HG02938 (cell line): ENCODE results near the gene DYNC1LI2.

Experiments used
- ATAC-seq: cut with Tn5 transposase; IDR thresholded peaks from one replicate; pipeline ENCODE4 v1.9.1; 2021; ENCODE audit warnings: mild to moderate bottlenecking, moderate library complexity; ENCODE audit not compliant: unreplicated experiment

The DYNC1LI2 gene

DNA sequence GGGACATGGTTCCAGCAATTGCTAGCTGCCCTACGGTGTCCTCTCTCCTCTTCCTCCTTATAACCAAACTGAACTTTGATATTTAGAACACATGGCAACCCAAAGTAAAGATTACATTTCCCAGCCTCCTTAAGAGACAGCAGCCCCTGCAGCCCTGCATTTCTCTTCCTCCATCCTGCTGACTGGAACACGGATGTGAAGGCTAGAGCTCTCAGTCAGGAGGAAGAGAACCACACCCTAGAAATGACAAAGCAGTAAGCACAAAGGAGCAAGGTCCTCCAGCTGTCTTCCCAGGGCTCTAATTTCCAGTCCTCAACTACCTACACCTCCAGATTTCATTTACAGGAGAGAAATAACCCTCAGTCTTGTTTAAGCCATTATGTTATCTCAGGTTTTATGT is 10.9 kb downstream of the DYNC1LI2 start:
- no peak for ATAC-seq

GRCh38 chr16:66740010-66740409 is 11.4 kb downstream of the DYNC1LI2 start:
- ATAC-seq = no peak

DNA sequence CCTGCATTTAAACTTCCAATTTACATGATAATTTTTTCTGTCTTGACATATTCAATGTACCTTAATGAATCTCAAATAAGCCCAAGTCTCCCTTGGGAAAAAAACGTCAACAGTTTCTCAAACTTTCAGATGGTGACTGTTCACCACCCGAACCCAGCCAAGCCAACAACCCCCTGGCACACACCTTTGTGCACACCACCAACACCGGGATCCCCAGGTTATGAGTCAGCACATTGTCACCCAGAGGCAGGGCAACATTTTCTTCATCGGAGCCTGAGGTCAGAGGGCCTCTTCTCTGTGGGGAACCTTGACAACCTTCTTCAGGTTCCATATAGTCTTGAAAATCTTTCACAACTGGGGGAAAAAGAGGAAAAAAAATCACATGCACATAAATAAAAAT is 15.5 kb downstream of the DYNC1LI2 start:
- no peak for ATAC-seq

DNA sequence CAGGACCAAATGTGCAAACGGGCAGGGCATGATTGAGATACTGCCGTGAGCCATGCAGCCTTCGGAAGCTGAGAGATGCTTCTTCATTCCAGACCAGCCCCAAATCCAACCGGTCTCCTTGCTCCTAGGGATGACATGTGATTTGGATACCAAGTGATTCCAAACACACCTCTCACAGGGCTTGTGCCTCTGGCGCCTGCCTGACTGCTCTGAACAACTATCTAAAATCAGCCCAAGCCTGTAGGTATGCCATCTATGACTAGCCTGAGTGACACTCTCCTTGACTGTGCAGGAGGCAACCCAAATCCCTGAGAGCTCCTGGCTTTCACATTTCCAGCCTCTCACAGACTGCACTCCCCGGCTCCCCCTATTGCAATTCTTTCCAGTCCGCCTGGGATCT is 20.3 kb downstream of the DYNC1LI2 start:
- ATAC-seq = no peak

- no peak for ATAC-seq
Observed at GRCh38 chr16:66728804-66729203, 22.6 kb downstream of the DYNC1LI2 start.

DNA sequence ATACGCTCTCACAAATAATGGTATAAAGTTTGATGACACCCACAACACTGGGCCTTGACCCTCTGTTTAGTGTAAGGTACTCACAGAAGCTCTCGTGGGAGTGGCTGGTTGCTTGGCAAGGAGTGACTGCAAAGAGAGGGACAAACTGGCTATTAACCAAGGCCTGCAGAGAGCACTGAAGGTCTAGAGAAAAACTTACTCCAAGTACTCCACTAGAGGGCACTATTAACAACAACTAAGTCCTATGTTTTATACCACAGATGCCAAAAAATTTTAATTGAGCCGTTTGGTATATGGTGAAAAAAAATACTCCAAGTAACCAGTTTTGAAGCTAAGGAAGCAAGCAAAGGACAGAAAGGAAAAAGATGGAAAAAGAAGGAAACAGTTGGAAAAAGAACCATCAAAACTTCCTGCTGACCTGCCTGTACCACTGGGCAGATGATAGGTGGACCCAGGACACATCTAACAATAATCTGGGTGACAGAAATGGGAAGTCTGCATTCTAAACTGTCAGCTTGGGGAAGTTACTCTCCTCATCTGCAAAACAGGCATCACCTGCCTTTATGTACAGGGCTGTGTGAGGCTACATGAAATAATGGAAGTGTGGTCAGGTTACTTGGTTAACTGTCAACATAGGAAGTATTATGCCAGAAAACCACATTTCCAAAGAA is 23.2 kb downstream of the DYNC1LI2 start:
- peak; percentile 58 for ATAC-seq

DNA sequence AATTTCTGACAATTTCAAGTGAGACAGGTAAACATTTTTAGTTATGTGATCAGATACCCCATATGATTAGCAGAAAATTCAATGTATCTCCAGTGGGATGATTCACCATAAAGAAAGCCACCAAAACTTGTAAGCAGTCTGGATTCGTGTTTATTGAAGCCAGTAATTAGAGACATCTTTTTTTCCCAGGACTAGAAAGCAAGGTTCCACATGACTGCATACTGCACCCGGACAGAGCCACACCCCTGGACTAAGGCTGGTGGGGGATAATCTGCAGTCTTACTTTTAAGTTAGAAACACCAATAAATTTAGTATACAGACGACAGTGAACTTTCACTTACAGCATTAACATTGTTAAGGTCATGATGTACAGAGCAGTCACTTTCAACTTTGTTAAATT is 30.6 kb downstream of the DYNC1LI2 start:
- ATAC-seq = no peak

DNA sequence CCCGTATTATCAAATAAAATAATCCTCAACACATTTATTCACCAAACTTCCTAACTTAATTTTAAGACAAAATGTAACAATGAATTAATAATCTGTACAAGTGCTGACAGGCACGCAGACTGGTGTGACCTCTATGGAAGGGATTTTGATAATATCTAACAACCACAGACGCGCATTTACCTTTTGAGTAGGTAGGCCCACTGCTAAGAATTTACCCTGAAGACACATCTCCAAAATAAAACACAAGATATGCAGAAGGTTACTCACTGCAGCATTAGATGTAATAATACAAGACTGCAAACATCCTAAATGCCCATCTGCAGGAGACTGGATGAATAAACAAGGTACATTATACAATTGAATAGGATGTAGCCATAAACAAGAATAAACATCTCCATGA is 32.2 kb downstream of the DYNC1LI2 start:
- no peak for ATAC-seq

DNA sequence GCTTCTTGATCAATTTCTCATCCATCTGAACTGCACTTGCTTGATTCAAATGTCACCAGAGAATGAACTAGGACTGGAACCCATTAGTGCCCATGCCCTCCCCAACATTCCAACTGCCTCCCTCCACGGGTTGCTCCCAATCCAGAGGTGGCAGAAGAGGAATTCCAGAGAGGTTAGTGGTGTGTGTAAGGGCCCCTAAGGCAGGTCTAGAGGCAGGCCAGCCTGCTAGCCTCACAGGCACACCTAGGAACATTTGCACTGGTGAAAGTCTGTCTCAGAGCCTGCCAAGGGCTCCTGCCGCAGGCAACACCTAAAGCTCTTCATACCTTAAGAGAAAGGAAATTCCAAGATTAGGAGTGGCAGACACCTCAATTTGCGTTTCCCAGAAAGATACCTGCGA is 33.6 kb downstream of the DYNC1LI2 start:
- no peak for ATAC-seq

GRCh38 chr16:66717112-66717675 is 34.2 kb downstream of the DYNC1LI2 start:
- ATAC-seq = no peak

DNA sequence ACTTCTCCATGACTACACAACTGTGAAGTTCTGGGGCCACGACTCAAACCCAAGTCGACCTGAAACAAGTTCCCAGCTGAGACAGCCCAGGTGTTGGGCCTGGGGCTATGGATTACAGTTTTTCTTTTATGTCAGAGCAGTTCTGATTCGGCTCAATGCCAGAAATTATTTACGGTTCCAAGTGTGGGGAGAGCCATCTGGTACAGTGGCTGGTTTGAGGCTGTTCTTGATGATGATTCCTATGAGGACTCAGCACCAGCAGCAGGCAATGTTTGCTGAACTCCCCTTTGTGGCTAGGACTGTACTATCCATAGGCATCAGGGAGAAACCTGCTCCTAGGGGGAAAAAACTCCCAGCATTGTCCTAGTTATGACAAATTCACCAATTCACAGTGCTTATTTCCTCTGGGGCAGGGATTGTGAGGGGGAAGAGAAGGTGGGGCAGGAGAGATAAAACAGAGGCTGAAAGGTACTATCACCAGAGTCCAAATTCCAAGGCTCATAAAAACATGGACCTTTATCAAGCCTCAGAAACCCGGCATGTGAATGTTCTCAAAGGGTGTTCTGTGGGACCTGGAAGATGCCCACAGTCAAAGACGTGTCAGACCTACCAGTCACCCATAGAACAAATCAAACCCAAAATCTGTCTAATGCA is 36.6 kb downstream of the DYNC1LI2 start:
- no peak for ATAC-seq

DNA sequence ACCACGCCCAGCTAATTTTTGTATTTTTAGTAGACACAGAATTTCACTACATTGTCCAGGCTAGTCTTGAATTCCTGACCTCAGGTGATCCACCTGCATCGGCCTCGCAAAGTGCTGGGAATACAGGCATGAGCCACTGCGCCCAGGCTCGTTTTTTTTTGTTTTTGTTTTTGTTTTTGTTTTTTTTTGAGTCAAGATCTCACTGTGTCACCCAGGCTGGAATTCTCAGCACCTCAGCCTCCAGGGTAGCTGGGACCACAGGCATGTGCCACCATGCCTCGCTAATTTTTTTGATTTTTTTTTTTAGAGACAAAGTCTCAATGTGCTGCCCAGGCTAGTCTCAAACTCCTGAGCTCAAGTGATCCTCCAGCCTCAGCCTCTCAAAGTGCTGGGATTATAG is 37.3 kb downstream of the DYNC1LI2 start:
- no peak for ATAC-seq

DNA sequence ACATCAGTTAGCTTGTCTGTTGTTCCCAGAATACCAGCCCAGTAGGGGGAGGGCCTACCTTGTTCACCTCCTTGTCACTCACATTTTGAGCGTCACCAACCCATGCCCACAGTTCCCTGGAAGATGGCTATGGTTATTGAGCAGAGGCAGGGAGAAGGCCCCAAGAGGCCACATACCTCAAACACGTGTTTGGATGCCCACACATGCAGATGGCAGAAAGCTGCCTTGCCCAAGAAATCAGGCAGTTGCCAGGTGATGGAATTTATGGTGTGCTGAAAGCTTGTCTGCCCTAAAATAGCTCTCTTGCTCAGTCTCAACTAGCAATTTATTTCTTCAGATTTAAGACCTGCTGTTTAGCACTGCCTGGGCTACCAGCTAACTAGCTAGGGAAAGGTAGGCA is 38.3 kb downstream of the DYNC1LI2 start:
- ATAC-seq = no peak

GRCh38 chr16:66712512-66712911 is 38.9 kb downstream of the DYNC1LI2 start:
- ATAC-seq = no peak

GRCh38 chr16:66711581-66711980 is 39.8 kb downstream of the DYNC1LI2 start:
- ATAC-seq = no peak

GRCh38 chr16:66706506-66706880 is 44.9 kb downstream of the DYNC1LI2 start:
- ATAC-seq = no peak

GRCh38 chr16:66705790-66706505 is 45.5 kb downstream of the DYNC1LI2 start:
- no peak for ATAC-seq

- no peak for ATAC-seq
Observed at GRCh38 chr16:66703406-66704215, 47.8 kb downstream of the DYNC1LI2 start.

- ATAC-seq = no peak
Observed at GRCh38 chr16:66701516-66701915, 49.9 kb downstream of the DYNC1LI2 start.

GRCh38 chr16:66701026-66701425 is 50.4 kb downstream of the DYNC1LI2 start:
- no peak for ATAC-seq

DNA sequence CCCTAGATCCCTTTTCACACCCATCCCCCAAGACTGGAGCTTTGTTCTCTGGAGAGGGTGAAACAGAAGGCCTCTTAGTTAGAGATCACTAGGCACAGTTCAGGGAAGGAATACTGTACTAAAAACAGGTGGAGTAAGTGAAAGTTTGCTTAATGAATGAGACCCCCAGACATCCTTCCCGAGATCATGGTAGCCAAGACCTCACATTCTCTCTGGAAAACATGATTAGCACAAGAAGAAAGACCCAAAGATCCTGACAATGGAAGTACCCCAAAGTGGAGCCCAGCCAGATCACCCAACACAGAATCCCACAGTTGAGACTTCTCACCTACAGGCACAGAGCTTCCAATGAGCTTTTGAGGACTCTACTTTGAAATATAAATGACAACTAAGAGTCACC is 51.5 kb downstream of the DYNC1LI2 start:
- no peak for ATAC-seq
